GM18873 (cell line): ENCODE measurements around the gene EN2.
"Not testable (repeated sequence)": the region's sequence is repeated elsewhere in the genome, so short reads cannot be mapped to it uniquely, and the experiment has no call there.

ENCODE experiments used
- ATAC-seq: cut with Tn5 transposase; IDR thresholded peaks from one replicate; pipeline ENCODE4 v1.9.1; 2021; ENCODE audit warnings: mild to moderate bottlenecking, moderate library complexity, moderate number of reproducible peaks; ENCODE audit not compliant: unreplicated experiment, low FRiP score

EN2 gene

GRCh38 chr7:155425011-155425340 lies 33.0 kb upstream of the EN2 start:
- ATAC-seq, result no peak

- no peak for ATAC-seq
Observed at GRCh38 chr7:155425887-155426286, 32.0 kb upstream of the EN2 start.

- ATAC-seq, result no peak
Observed at GRCh38 chr7:155426543-155427410, 31.2 kb upstream of the EN2 start.

DNA sequence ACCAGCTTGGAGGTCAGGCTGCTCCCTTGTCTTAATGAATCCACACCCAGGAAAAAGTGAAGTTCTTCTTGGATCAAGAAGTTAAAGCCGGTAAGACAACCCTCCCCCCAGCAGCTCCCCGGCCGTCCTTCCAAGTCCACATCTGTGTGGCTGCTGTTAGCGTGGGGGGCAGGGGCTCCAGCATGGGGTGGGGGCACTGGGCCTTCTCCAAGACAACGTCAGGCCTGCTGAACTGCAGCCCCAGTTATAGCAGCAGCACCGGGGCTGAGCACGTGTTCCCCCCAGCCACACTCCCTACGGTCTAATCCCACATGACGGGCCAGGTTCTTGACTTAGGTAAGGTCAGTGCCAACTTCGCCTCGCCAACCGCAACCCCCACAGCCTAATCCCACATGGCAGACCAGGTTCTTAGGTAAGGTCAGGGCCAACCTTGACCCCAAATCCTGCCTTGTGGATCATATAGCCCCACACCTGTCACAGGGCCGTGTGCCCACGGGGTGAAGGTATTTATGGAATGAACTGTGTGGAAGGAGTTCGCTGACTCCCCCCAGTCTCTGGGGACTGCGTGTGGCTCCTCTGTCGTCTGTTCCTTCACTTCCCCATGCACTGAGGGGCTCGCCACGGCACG lies 30.4 kb upstream of the EN2 start:
- no peak for ATAC-seq

- ATAC-seq, result no peak
Observed at GRCh38 chr7:155428171-155428834, 29.6 kb upstream of the EN2 start.

- ATAC-seq, result no peak
Observed at GRCh38 chr7:155429651-155430050, 28.3 kb upstream of the EN2 start.

DNA sequence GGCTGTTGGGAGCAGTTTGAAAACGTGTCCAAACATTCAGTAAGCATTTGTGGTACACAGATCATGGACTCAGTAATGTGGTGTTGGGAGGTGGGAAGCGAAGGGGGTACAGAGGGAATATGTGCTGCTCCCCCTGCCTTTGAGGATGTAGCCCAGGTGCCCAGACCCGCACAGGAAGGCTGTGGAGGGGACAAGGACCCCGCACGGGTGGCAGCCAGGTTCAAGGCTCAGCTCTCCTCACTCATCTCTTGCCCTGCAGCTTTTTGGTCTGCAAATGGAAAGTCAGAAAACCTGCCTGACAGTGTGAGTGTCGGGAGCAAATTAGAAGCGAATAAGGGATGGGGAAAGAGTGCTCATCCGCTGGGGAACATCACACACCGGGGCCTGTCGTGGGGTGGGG lies 27.3 kb upstream of the EN2 start:
- ATAC-seq, result no peak

- ATAC-seq, result no peak
Observed at GRCh38 chr7:155431231-155431630, 26.7 kb upstream of the EN2 start.

DNA sequence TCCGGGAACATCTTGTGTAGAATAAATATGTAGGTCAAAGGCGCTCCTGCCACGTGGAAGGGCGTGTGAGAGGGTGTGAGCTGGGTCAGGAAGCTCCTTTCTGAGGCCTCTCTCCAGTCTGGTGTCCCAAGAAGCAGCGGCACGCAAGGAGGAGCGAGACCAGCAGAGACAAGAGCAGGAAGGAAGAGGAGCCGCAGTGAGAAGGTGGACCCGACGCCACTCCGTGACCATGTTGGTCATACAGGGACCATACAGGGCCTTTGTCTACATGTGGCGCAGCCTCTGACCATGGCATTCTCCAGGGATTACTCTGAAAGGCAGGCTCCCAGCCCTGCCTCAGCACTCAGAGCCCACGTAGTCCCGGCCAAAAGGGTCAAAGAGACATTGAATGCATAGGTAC lies 26.2 kb upstream of the EN2 start:
- no peak for ATAC-seq

GRCh38 chr7:155435110-155435509 lies 22.8 kb upstream of the EN2 start:
- ATAC-seq, result no peak

- no peak for ATAC-seq
Observed at GRCh38 chr7:155437836-155438235, 20.1 kb upstream of the EN2 start.

- no peak for ATAC-seq
Observed at GRCh38 chr7:155438777-155439176, 19.2 kb upstream of the EN2 start.

GRCh38 chr7:155439311-155440017 lies 18.5 kb upstream of the EN2 start:
- no peak for ATAC-seq

- ATAC-seq, result no peak
Observed at GRCh38 chr7:155440018-155440410, 17.9 kb upstream of the EN2 start.

- no peak for ATAC-seq
Observed at GRCh38 chr7:155441856-155442255, 16.1 kb upstream of the EN2 start.

- ATAC-seq, result no peak
Observed at GRCh38 chr7:155444746-155445145, 13.2 kb upstream of the EN2 start.

DNA sequence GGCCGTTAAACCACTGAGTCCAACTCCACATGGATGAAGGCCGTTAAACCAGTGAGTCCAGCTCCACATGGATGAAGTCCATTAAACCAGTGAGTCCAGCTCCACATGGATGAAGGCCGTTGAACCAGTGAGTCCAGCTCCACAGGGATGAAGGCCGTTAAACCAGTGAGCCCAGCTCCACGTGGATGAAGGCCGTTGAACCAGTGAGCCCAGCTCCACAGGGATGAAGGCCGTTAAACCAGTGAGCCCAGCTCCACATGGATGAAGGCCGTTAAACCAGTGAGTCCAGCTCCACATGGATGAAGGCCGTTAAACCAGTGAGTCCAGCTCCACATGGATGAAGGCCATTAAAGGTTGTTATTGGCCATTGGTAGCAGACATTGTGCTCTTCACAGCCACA lies 12.3 kb upstream of the EN2 start:
- not testable (repeated sequence) for ATAC-seq

DNA sequence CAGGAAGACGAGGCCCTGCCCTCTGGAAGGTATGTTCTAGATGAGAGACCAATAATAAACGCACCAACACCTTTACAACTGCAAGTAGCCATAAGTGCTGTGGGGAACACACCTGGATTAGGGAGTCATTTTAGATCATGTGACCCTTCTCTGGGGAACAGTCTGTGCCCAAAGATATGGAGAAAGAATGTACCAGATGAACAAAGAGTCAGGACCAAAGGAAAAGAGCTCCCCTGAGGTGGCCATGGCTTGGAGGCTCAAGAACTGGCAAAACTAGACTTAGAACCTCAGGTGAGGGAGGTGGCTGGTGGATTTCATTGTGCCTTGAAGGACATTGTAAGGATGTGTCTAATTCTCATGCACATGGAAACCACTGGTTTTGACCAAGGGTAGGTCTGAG lies 10.3 kb upstream of the EN2 start:
- ATAC-seq, result no peak

GRCh38 chr7:155448632-155449007 lies 9.3 kb upstream of the EN2 start:
- ATAC-seq, result no peak

- no peak for ATAC-seq
Observed at GRCh38 chr7:155449008-155449868, 8.7 kb upstream of the EN2 start.
